Right ventricle myocardium inferior (tissue), 1 donor: Measurements from ENCODE around the gene ZNF300. TPM values are rescaled to one million over a fixed set of nuclear protein-coding genes. Genes with fewer than 3 reads are reported as not detected.
A peak's percentile ranks its signal among the peaks of the same experiment; 100 is the strongest.
"Not testable (repeated sequence)": the region's sequence is repeated elsewhere in the genome, so short reads cannot be mapped to it uniquely, and the experiment has no call there.

Experiments used
- ATAC-seq: fragments of 200-7000 bp; cut with Tn5 transposase; one replicate; pipeline ENCODE4 v1.9.1; 2020; ENCODE audit warnings: mild to moderate bottlenecking, moderate library complexity
- DNase-seq: peaks from one replicate; pipeline ENCODE4 v3.0.0; 2021; ENCODE audit errors: missing footprints
- intact Hi-C: fragments of 100-400 bp; cut with DNase I; formaldehyde crosslinking; loops from one replicate; pipeline ENCODE4 v1.11.0; 2022
- long read RNA-seq: library from polyadenylated mRNA; unstranded; transcript quantifications from one replicate; pipeline ENCODE4 v2.0.0, GENCODE V29; 2021
- total RNA-seq: library from RNA; stranded (reverse); fragmentation: NEBNext Ultra II Directional; extraction: Animal tissue kit (Norgen Biotek cat#: 25700); gene quantifications from one replicate; pipeline ENCODE4 v1.2.1, GENCODE V29; 2021
- donor health status: DM: no; HTN: yes; CAD: no; lungs with severe emphysema.

Gene ZNF300
- total RNA-seq, result 0.76 TPM
- long read RNA-seq, result 0 reads

DNA sequence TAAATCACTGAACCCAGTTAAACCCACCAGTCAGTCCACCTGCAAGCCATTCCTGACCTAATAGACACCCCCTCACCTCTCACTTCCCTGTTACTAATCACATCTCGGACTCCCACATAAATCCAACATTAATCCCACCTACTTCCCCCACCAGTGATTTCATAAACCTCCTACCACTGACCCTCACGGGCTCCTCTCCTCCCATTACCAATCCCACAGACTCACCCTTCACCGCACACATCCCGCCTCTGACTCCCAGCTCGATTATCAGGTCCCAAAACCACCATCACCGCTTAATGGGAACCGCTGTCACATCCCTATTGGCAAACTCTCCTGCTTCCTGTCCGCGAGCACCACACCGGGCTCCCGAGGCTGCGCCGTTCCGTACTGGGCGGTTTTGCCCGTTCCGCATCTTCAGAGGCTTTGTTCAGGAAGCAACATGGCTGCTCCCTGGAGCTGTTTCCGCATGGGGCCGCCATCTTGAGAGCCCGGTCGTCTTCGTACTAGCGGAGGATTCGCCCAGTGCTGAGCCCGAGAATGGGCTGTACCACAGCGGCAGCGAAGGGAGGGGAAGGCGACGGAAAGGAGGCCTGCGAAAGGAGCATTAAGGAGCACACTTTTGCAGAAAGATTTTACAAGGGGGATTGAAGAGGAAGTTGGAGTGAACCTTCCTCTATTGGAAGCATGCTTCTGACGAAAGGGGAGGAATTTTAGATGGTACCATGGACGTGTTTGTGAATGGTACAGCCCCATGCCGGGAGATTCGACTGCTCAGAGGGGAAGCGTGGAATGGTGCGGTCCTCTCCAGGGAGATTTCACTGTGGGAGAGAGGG lies at the start of gene ZNF300:
ZNF300 (minus strand) TSS at position 502 of the 833 bp plus-strand sequence. CDS start 1,825 bp downstream, outside the sequence.
- peak; percentile 89 for DNase-seq
- intact Hi-C loops, result loop anchor here (2.0 kb wide), 1 partner anchor 42 kb away; no protein-coding TSS in a partner anchor
- ATAC-seq, result peak; percentile 100

- ATAC-seq (no peak), DNase-seq (no peak)
- intact Hi-C loops, result no loop called here
These were observed 43.8 kb upstream of the ZNF300 start for GRCh38 chr5:150948539-150948938.

DNA sequence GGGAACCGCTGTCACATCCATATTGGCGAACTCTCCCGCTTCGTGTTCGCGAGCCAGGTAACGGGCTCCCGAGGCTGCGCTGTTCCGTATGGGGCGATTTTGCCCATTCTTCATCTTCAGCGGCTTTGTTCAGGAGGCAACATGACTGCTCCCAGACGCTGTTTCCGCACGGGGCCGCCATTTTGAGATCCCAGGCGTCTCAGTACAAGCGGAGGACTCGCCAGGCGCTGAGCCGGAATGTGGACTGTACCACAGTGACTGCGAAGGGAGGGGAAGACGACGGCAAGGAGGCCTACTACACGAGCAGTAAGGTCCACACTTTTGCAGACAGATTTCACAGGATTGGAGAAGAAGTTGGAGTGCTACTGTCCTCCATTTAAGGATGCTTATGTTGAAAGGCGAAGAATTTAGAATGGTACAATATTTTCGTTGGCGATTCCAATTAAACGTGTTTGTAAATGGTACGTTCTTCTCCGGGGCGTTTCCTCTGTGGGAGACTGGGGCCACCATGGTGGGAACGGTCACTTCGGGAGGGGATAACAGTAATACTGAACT lies 41.6 kb upstream of the ZNF300 start:
- ATAC-seq, result peak; percentile 98
- intact Hi-C loops, result loop anchor here (2.0 kb wide), 1 partner anchor 42 kb away; the partner anchor contains the start of gene ZNF300
- peak; percentile 90 for DNase-seq

- intact Hi-C loops, result loop anchor here (2.0 kb wide), 1 partner anchor 41 kb away; the partner anchor contains the start of gene ZNF300
- DNase-seq (no peak), ATAC-seq (peak; percentile 42)
These were observed 41.2 kb upstream of the ZNF300 start for GRCh38 chr5:150945947-150946346.

DNA sequence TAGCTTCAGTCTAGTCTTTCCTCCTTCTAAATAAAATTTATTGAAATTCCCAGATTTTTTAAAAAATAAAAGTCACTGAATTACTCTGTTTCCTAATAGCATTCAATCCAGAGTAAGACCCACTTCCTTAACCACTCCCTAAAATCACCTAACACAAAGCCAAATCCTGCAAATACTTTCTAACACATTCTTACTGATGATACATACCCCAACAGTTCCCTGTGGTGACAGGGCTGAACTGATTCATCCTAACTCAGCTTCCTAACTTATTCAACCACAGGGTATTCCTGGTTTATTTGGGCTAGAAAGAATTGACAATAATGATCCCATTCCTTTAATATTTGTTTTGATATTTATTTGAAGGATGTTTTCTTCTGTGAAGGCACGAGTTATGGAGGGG lies 40.7 kb upstream of the ZNF300 start:
- no peak for ATAC-seq
- no peak for DNase-seq
- intact Hi-C loops, result no loop called here

DNA sequence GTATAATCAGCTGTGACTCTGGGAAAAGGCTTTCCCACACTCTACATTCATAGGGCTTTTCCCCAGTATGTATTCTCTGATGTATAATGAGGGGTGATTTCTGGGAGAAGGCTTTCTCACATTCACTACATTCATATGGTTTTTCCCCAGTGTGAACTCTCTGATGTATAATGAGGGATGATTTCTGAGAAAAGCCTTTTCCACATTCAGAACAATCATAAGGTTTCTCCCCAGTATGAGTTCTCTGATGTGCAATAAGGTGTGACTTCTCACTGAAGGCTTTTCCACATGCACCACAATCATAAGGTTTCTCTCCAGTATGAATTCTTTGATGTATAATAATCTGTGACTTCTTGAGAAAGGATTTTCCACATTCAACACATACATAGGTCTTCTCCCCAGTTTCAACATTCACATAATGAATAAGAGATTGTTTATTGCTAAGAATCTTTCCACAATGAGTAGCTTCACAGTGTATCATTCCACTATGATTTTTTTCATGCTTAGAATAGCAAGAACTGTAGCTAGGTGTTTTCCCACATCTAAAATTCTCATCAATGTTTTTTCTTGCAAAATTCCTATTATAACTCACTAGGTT lies 26.7 kb upstream of the ZNF300 start:
- DNase-seq (no peak), ATAC-seq (no peak)
- intact Hi-C loops, result no loop called here

DNA sequence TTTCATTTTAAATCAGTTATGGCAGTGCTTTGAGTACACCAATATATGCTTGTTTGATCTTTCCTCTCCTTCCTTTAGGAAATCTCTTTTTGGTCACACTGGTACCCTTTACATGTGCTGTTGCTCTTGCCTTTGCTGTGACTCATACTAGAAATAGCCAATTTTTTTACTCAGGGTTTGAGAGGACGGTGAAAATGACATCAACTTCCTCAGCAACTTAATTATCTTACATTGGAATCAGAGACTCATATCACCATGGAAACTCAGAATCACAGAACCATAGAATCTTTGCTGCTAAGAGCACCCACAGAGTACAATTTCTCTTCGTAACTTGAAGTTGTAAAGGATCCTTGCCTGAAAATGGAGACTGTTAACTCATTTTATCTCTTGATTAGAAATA lies 13.8 kb upstream of the ZNF300 start:
- no peak for DNase-seq
- no peak for ATAC-seq

GRCh38 chr5:150912312-150912814 lies 7.6 kb upstream of the ZNF300 start:
- intact Hi-C loops, result no loop called here
- ATAC-seq (no peak), DNase-seq (no peak)

More for the DNA sequence above, 13.8 kb upstream of the ZNF300 start:
- intact Hi-C loops, result no loop called here

- intact Hi-C loops, result loop anchor here (2.0 kb wide), 1 partner anchor 42 kb away; no protein-coding TSS in a partner anchor
- ATAC-seq (no peak), DNase-seq (no peak)
These were observed 518 bp upstream of the ZNF300 start for GRCh38 chr5:150905312-150905683.

DNA sequence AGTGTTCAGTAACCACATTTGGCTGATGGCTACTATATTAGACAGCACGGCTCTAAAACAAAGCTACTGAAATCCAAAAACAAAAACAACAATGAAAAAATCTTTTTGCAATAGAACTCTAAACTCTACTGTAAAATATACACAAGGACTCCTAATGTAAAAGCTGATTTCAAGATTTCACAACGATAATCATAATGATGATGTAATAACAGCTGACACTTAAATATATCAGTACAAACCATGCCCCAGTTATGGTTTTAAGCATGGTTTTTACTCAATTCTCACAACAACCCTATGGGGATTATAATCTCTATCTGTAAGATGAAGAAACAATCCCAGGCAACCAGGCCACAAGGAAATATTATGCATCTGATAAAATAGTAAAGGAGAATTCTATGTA lies 3.3 kb downstream of the ZNF300 start:
- no peak for ATAC-seq
- intact Hi-C loops, result no loop called here
- DNase-seq, result no peak

DNA sequence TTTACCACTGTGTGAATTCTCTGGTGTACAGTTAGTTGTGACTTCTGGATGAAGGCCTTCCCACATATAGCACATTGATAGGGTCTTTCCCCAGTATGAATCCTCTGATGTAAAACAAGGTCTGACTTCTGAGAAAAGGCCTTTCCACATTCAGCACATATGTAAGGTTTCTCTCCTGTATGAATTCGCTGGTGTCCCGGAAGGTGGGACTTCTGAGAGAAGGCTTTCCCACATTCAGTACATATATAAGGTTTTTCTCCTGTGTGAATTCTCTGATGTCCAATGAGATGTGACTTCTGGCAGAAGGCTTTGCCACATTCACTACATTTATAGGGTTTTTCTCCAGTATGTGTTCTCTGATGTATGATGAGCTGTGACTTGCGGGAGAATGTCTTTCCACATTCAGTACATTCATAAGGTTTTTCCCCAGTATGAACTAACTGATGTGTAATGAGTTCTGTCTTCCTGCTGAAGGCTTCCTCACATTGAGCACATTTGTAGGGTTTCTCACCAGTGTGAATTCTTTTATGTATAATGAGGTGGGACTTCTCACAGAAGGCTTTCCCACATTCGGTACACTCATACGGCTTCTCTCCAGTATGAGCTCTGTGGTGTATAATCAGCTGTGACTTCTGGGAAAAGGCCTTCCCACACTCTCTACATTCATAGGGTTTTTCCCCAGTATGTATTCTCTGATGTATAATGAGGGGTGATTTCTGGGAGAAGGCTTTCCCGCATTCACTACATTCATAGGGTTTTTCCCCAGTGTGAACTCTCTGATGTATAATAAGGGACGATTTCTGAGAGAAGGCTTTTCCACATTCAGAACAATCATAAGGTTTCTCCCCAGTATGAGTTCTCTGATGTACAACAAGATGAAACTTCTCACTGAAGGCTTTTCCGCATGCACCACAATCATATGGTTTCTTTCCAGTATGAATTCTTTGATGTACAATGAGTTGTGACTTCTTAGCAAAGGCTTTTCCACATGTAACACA lies 9.1 kb downstream of the ZNF300 start:
- intact Hi-C loops, result no loop called here
- ATAC-seq (no peak), DNase-seq (no peak)

GRCh38 chr5:150879358-150879757 lies 25.4 kb downstream of the ZNF300 start:
- intact Hi-C loops, result no loop called here
- DNase-seq (no peak), ATAC-seq (no peak)

DNA sequence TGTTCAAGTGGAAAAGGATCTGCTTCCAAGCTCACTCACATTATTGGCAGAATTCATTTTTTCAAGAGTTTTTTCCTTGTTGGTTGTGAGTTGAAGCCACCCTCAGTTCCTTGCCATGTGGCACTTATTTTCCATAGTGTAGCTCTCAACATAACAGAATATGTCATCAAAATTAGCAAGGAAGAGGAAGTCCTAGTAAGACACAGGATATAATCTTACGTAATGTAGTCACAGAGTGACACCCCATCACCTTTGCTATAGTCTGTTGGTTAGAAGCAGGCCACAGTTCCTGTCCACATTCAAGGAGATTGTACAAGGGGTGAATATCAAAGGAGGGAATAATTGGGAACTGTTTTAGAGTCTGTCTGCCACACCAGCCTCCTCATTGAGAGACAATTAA lies 42.7 kb downstream of the ZNF300 start:
- intact Hi-C loops, result no loop called here
- ATAC-seq (no peak), DNase-seq (no peak)

- no peak for DNase-seq
- intact Hi-C loops, result no loop called here
- ATAC-seq, result no peak
These were observed 44.4 kb downstream of the ZNF300 start for GRCh38 chr5:150860246-150860821.

DNA sequence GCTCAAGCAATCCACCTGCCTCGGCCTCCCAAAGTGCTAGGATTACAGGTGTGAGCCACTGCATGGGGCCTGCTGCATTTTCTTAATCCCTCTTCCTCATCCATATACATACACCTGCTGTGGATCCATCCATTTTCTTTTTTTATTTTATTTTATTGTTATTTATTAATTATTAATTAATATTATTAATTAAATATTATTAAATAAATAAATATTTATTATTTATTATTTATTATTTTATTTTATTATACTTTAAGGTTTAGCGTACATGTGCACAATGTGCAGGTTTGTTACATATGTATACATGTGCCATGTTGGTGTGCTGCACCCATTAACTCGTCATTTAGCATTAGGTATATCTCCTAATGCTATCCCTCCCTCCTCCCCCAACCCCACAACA lies 48.1 kb downstream of the ZNF300 start:
- ATAC-seq, DNase-seq, intact Hi-C loops: not testable (repeated sequence)

GRCh38 chr5:150853561-150853960 lies 51.2 kb downstream of the ZNF300 start:
- no peak for ATAC-seq
- DNase-seq, result no peak
- intact Hi-C loops, result loop anchor here (2.0 kb wide), 1 partner anchor 301 kb away; no protein-coding TSS in a partner anchor

- ATAC-seq (no peak), DNase-seq (no peak)
- intact Hi-C loops, result no loop called here
These were observed 53.7 kb downstream of the ZNF300 start for GRCh38 chr5:150851039-150851438.

DNA sequence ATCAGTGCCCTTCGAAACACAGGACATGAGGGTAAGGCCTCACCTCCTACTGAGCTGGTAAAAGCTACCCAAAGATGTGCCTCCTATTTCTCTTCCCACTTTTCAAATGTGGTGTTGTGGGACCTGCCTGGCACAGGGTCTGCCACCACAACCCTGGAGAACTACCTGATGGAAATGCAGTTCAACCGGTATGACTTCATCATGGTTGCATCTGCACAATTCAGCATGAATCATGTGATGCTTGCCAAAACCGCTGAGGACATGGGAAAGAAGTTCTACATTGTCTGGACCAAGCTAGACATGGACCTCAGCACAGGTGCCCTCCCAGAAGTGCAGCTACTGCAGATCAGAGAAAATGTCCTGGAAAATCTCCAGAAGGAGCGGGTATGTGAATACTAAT lies 56.5 kb downstream of the ZNF300 start:
- intact Hi-C loops, result loop anchor here (5.0 kb wide), 3 partner anchors 46 to 391 kb away; partner anchors contain the start of gene RBM22
- ATAC-seq, result no peak
- no peak for DNase-seq
